GM18526 (cell line): ENCODE data around the gene ANKRD33.

Experiments
- POLR2A ChIP-seq: IDR thresholded peaks from 3 replicates; pipeline ENCODE4 v1.6.1; 2011; ENCODE audit not compliant: insufficient read length; ENCODE audit errors: extremely low read depth

Gene ANKRD33

GRCh38 chr12:51884676-51885229 lies 3.1 kb upstream of the ANKRD33 start:
- TF ChIP-seq POLR2A, result no peak

GRCh38 chr12:51886021-51886710 lies 1.7 kb upstream of the ANKRD33 start:
- TF ChIP-seq POLR2A, result no peak

- TF ChIP-seq POLR2A, result no peak
Measured at GRCh38 chr12:51888316-51889215, 663 bp downstream of the ANKRD33 start.

- TF ChIP-seq POLR2A, result no peak
Measured at GRCh38 chr12:51889216-51890132, 1.6 kb downstream of the ANKRD33 start.

GRCh38 chr12:51890133-51890464 lies 2.2 kb downstream of the ANKRD33 start:
- no peak for TF ChIP-seq POLR2A

- TF ChIP-seq POLR2A, result no peak
Measured at GRCh38 chr12:51890511-51891171, 2.7 kb downstream of the ANKRD33 start.

- TF ChIP-seq POLR2A, result no peak
Measured at GRCh38 chr12:51891843-51892242, 3.9 kb downstream of the ANKRD33 start.

GRCh38 chr12:51893786-51894185 lies 5.9 kb downstream of the ANKRD33 start:
- no peak for TF ChIP-seq POLR2A

GRCh38 chr12:51895378-51896135 lies 7.7 kb downstream of the ANKRD33 start:
- TF ChIP-seq POLR2A, result no peak

- TF ChIP-seq POLR2A, result no peak
Measured at GRCh38 chr12:51896236-51896635, 8.3 kb downstream of the ANKRD33 start.

GRCh38 chr12:51897181-51897580 lies 9.3 kb downstream of the ANKRD33 start:
- no peak for TF ChIP-seq POLR2A

- no peak for TF ChIP-seq POLR2A
Measured at GRCh38 chr12:51898506-51898905, 10.6 kb downstream of the ANKRD33 start.

GRCh38 chr12:51898937-51899336 lies 11.0 kb downstream of the ANKRD33 start:
- no peak for TF ChIP-seq POLR2A
